ENCODE results near the gene CNTNAP2.
A peak's percentile ranks its signal among the peaks of the same experiment; 100 is the strongest.

The CNTNAP2 gene

GRCh38 chr7:146647445-146647844 is 530.8 kb downstream of the CNTNAP2 start:
- ChIA-PET CTCF (no interaction called here), POLR2A (no interaction called here)
- H3K4me3 ChIP-seq (ENCODE audit: low read depth, low read length), result no peak overlapping the region
- H3K36me3 ChIP-seq (ENCODE audit: control insufficient read depth in 2 of 2, insufficient read depth in 1 of 2, low read length in 2 of 2), result no peaks in the 10 kb centered on the region
- TF ChIP-seq ZNF221 (tag by site-specific recombination; IDR thresholded peaks at IDR 0.05; ENCODE audit: borderline replicate concordance) (no peak), SCRT2 (tag by site-specific recombination; IDR thresholded peaks at IDR 0.05) (peak; percentile 80)
- no peaks in the 10 kb centered on the region for H3K9me3 ChIP-seq (ENCODE audit: control insufficient read depth, insufficient read depth, low read depth, low read length)
- H3K27ac ChIP-seq (ENCODE audit: extremely low read depth, low read depth, low read length), result no peak overlapping the region
- H3K4me1 ChIP-seq (ENCODE audit: control insufficient read depth, insufficient read depth, low read length), result no peaks in the 10 kb centered on the region

GRCh38 chr7:146652176-146652575 is 535.6 kb downstream of the CNTNAP2 start:
- no peak overlapping the region for H3K4me3 ChIP-seq (ENCODE audit: low read depth, low read length)
- H3K9me3 ChIP-seq (ENCODE audit: control insufficient read depth, insufficient read depth, low read depth, low read length), result no peaks in the 10 kb centered on the region
- ChIA-PET CTCF (interaction anchor here (0.6 kb wide), 1 partner anchor 291 kb away, joined by 3 read pairs; no protein-coding TSS in a partner anchor), POLR2A (no interaction called here)
- H3K27ac ChIP-seq (ENCODE audit: extremely low read depth, low read depth, low read length), result no peak overlapping the region
- TF ChIP-seq ZNF146 (tag by site-specific recombination; IDR thresholded peaks at IDR 0.05) (no peak), ZNF335 (tag by site-specific recombination; conservative IDR thresholded peaks at IDR 0.05) (no peak), ZFP41 (tag by site-specific recombination; IDR thresholded peaks at IDR 0.05; ENCODE audit: borderline replicate concordance) (no peak), RBAK (tag by site-specific recombination; IDR thresholded peaks at IDR 0.05) (no peak), ZNF366 (tag by site-specific recombination; conservative IDR thresholded peaks at IDR 0.05) (no peak)
- TF ChIP-seq, protein P1, sequence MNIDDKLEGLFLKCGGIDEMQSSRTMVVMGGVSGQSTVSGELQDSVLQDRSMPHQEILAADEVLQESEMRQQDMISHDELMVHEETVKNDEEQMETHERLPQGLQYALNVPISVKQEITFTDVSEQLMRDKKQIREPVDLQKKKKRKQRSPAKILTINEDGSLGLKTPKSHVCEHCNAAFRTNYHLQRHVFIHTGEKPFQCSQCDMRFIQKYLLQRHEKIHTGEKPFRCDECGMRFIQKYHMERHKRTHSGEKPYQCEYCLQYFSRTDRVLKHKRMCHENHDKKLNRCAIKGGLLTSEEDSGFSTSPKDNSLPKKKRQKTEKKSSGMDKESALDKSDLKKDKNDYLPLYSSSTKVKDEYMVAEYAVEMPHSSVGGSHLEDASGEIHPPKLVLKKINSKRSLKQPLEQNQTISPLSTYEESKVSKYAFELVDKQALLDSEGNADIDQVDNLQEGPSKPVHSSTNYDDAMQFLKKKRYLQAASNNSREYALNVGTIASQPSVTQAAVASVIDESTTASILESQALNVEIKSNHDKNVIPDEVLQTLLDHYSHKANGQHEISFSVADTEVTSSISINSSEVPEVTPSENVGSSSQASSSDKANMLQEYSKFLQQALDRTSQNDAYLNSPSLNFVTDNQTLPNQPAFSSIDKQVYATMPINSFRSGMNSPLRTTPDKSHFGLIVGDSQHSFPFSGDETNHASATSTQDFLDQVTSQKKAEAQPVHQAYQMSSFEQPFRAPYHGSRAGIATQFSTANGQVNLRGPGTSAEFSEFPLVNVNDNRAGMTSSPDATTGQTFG (tag by site-specific recombination; IDR thresholded peaks at IDR 0.05; ENCODE audit: borderline replicate concordance), result no peak
- TF ChIP-seq, protein P2, sequence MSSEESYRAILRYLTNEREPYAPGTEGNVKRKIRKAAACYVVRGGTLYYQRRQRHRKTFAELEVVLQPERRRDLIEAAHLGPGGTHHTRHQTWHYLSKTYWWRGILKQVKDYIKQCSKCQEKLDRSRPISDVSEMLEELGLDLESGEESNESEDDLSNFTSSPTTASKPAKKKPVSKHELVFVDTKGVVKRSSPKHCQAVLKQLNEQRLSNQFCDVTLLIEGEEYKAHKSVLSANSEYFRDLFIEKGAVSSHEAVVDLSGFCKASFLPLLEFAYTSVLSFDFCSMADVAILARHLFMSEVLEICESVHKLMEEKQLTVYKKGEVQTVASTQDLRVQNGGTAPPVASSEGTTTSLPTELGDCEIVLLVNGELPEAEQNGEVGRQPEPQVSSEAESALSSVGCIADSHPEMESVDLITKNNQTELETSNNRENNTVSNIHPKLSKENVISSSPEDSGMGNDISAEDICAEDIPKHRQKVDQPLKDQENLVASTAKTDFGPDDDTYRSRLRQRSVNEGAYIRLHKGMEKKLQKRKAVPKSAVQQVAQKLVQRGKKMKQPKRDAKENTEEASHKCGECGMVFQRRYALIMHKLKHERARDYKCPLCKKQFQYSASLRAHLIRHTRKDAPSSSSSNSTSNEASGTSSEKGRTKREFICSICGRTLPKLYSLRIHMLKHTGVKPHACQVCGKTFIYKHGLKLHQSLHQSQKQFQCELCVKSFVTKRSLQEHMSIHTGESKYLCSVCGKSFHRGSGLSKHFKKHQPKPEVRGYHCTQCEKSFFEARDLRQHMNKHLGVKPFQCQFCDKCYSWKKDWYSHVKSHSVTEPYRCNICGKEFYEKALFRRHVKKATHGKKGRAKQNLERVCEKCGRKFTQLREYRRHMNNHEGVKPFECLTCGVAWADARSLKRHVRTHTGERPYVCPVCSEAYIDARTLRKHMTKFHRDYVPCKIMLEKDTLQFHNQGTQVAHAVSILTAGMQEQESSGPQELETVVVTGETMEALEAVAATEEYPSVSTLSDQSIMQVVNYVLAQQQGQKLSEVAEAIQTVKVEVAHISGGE (tag by site-specific recombination; conservative IDR thresholded peaks at IDR 0.05; ENCODE audit: low read depth), result no peak
- H3K4me1 ChIP-seq (ENCODE audit: control insufficient read depth, insufficient read depth, low read length), result peaks cover 4% of the 10 kb centered on the region; the same call in 1 of the 2 replicates
- no peaks in the 10 kb centered on the region for H3K36me3 ChIP-seq (ENCODE audit: control insufficient read depth in 2 of 2, insufficient read depth in 1 of 2, low read length in 2 of 2)

- H3K9me3 ChIP-seq (ENCODE audit: control insufficient read depth, insufficient read depth, low read depth, low read length), result no peaks in the 10 kb centered on the region
- H3K27ac ChIP-seq (ENCODE audit: extremely low read depth, low read depth, low read length), result 0 out of 2 replicates have a peak overlapping the region, but pooled peaks have one; percentile 18
- no peaks in the 10 kb centered on the region for H3K36me3 ChIP-seq (ENCODE audit: control insufficient read depth in 2 of 2, insufficient read depth in 1 of 2, low read length in 2 of 2)
- CTCF ChIA-PET, result no interaction called here
- peaks cover 4% of the 10 kb centered on the region for H3K4me1 ChIP-seq (ENCODE audit: control insufficient read depth, insufficient read depth, low read length)
- POLR2A ChIA-PET, result interaction anchor here (0.6 to 1.4 kb wide), 5 partner anchors 17 to 538 kb away, joined by 3 to 5 read pairs (median 4); partner anchors contain the start of gene CNTNAP2
- H3K4me3 ChIP-seq (ENCODE audit: low read depth, low read length), result no peak overlapping the region
- TF ChIP-seq ZNF596 (tag by site-specific recombination; IDR thresholded peaks at IDR 0.05) (0 out of 2 replicates have a peak, but pooled peaks have one; percentile 36), ZNF830 (tag by site-specific recombination; IDR thresholded peaks at IDR 0.05; ENCODE audit: low read depth) (no peak), HOXC10 (CRISPR knock-in tag; IDR thresholded peaks at IDR 0.05) (no peak), ZFHX2 (tag by site-specific recombination; conservative IDR thresholded peaks at IDR 0.05) (no peak), ZNF473 (tag by site-specific recombination; IDR thresholded peaks at IDR 0.05) (no peak), ZNF184 (tag by site-specific recombination; IDR thresholded peaks at IDR 0.05) (no peak), ZNF658 (tag by site-specific recombination; IDR thresholded peaks at IDR 0.05) (no peak), YY2 (tag by site-specific recombination; IDR thresholded peaks at IDR 0.05) (no peak), ZNF394 (tag by site-specific recombination; IDR thresholded peaks at IDR 0.05; ENCODE audit: borderline replicate concordance) (no peak)
- TF ChIP-seq, protein P3, sequence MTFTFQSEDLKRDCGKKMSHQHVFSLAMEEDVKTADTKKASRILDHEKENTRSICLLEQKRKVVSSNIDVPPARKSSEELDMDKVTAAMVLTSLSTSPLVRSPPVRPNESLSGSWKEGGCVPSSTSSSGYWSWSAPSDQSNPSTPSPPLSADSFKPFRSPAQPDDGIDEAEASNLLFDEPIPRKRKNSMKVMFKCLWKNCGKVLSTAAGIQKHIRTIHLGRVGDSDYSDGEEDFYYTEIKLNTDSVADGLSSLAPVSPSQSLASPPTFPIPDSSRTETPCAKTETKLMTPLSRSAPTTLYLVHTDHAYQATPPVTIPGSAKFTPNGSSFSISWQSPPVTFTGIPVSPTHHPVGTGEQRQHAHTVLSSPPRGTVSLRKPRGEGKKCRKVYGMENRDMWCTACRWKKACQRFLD (tag by site-specific recombination; IDR thresholded peaks at IDR 0.05), result no peak
- TF ChIP-seq, protein P4, sequence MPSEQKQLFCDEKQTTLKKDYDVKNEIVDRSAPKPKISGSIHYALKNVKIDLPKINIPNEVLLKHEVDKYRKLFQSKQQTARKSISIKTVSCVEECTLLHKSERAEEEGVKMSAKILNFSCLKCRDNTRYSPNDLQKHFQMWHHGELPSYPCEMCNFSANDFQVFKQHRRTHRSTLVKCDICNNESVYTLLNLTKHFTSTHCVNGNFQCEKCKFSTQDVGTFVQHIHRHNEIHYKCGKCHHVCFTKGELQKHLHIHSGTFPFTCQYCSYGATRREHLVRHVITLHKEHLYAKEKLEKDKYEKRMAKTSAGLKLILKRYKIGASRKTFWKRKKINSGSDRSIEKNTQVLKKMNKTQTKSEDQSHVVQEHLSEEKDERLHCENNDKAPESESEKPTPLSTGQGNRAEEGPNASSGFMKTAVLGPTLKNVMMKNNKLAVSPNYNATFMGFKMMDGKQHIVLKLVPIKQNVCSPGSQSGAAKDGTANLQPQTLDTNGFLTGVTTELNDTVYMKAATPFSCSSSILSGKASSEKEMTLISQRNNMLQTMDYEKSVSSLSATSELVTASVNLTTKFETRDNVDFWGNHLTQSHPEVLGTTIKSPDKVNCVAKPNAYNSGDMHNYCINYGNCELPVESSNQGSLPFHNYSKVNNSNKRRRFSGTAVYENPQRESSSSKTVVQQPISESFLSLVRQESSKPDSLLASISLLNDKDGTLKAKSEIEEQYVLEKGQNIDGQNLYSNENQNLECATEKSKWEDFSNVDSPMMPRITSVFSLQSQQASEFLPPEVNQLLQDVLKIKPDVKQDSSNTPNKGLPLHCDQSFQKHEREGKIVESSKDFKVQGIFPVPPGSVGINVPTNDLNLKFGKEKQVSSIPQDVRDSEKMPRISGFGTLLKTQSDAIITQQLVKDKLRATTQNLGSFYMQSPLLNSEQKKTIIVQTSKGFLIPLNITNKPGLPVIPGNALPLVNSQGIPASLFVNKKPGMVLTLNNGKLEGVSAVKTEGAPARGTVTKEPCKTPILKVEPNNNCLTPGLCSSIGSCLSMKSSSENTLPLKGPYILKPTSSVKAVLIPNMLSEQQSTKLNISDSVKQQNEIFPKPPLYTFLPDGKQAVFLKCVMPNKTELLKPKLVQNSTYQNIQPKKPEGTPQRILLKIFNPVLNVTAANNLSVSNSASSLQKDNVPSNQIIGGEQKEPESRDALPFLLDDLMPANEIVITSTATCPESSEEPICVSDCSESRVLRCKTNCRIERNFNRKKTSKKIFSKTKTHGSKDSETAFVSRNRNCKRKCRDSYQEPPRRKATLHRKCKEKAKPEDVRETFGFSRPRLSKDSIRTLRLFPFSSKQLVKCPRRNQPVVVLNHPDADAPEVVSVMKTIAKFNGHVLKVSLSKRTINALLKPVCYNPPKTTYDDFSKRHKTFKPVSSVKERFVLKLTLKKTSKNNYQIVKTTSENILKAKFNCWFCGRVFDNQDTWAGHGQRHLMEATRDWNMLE (tag by site-specific recombination; conservative IDR thresholded peaks at IDR 0.05; ENCODE audit: low read depth), result no peak
Observed at GRCh38 chr7:146654048-146654447, 537.4 kb downstream of the CNTNAP2 start.
